Neural progenitor cell (in vitro differentiated cells): ENCODE data around the gene SLC27A4. TPM values are rescaled to one million over a fixed set of nuclear protein-coding genes. Genes with fewer than 3 reads are reported as not detected.

Experiments
- DNase-seq: peaks from one replicate; pipeline ENCODE4 v3.0.0-alpha.2; 2016; ENCODE audit warnings: low spot score
- H2AFZ ChIP-seq: fragments of 200-600 bp; sonication (generic); replicated peaks from 2 replicates; pipeline ENCODE4 v1.6.1; 2016; ENCODE audit warnings: antibody characterized with exemption
- H3F3A ChIP-seq: fragments of 200-600 bp; sonication (generic); 2 replicates; pipeline ENCODE4 v1.6.1; 2016; ENCODE audit warnings: antibody characterized with exemption, low read depth
- H3K27ac ChIP-seq: fragments of 200-600 bp; sonication (generic); 2 replicates; pipeline ENCODE4 v1.5.1; 2016; ENCODE audit warnings: mild to moderate bottlenecking
- H3K27me3 ChIP-seq: fragments of 200-600 bp; sonication (generic); 2 replicates; pipeline ENCODE4 v1.6.1; 2016; ENCODE audit warnings: mild to moderate bottlenecking, moderate library complexity
- H3K36me3 ChIP-seq: fragments of 200-600 bp; sonication (generic); 2 replicates; pipeline ENCODE4 v1.5.1; 2016
- H3K4me1 ChIP-seq: fragments of 200-600 bp; sonication (generic); 2 replicates; pipeline ENCODE4 v1.6.1; 2016; ENCODE audit warnings: mixed run types
- H3K4me2 ChIP-seq: fragments of 200-600 bp; sonication (generic); 2 replicates; pipeline ENCODE4 v1.6.1; 2016
- H3K4me3 ChIP-seq: fragments of 200-600 bp; sonication (generic); 2 replicates; pipeline ENCODE4 v1.5.1; 2016
- H3K79me2 ChIP-seq: fragments of 200-600 bp; sonication (generic); 2 replicates; pipeline ENCODE4 v1.6.1; 2016; ENCODE audit warnings: low read depth
- H3K9ac ChIP-seq: fragments of 200-600 bp; sonication (generic); 2 replicates; pipeline ENCODE4 v1.6.1; 2016
- H3K9me3 ChIP-seq: fragments of 200-600 bp; sonication (generic); 2 replicates; pipeline ENCODE4 v1.5.1; 2016; ENCODE audit warnings: low read depth
- H4K20me1 ChIP-seq: fragments of 200-600 bp; sonication (generic); 2 replicates; pipeline ENCODE4 v1.6.1; 2016; ENCODE audit warnings: low read depth
- H3K27ac Mint-ChIP-seq: 3 replicates; pipeline ENCODE4 v1.8.0; 2021; ENCODE audit warnings: mixed read lengths
- H3K27me3 Mint-ChIP-seq: 2 replicates; pipeline ENCODE4 v1.8.0; 2022; ENCODE audit warnings: low read depth, mild to moderate bottlenecking, inconsistent platforms, moderate library complexity, mixed read lengths; ENCODE audit not compliant: insufficient read depth
- H3K36me3 Mint-ChIP-seq: 3 replicates; pipeline ENCODE4 v1.8.0; 2021; ENCODE audit warnings: mixed read lengths
- H3K4me1 Mint-ChIP-seq: 3 replicates; pipeline ENCODE4 v1.8.0; 2021; ENCODE audit warnings: mixed read lengths
- H3K4me3 Mint-ChIP-seq: 3 replicates; pipeline ENCODE4 v1.8.0; 2021; ENCODE audit warnings: mild to moderate bottlenecking, moderate library complexity, mixed read lengths
- H3K9me3 Mint-ChIP-seq: 3 replicates; pipeline ENCODE4 v1.8.0; 2020; ENCODE audit warnings: mixed read lengths
- EZH2 ChIP-seq: fragments of 200-600 bp; sonication (generic); IDR thresholded peaks from 2 replicates; pipeline ENCODE4 v1.6.1; 2017; ENCODE audit warnings: antibody characterized with exemption, mild to moderate bottlenecking, moderate library complexity
- EZH2phosphoT487 ChIP-seq: fragments of 200-600 bp; sonication (generic); IDR thresholded peaks from 2 replicates; pipeline ENCODE4 v1.6.1; 2017; ENCODE audit warnings: antibody characterized with exemption
- total RNA-seq: library from RNA; depleted of rRNA; stranded (reverse); fragments of >200 nt; gene quantifications from 2 replicates; pipeline ENCODE4 v1.2.3, GENCODE V29; 2015; ENCODE audit warnings: low replicate concordance
- TF ChIP-seq, protein P1 (sequence below): fragments of 200-600 bp; sonication (generic); IDR thresholded peaks from 2 replicates; pipeline ENCODE4 v1.5.1; 2017; ENCODE audit warnings: antibody characterized with exemption, mild to moderate bottlenecking

The SLC27A4 gene
- total RNA-seq, 1 donor from 2014 or later: 4.4 TPM

DNA sequence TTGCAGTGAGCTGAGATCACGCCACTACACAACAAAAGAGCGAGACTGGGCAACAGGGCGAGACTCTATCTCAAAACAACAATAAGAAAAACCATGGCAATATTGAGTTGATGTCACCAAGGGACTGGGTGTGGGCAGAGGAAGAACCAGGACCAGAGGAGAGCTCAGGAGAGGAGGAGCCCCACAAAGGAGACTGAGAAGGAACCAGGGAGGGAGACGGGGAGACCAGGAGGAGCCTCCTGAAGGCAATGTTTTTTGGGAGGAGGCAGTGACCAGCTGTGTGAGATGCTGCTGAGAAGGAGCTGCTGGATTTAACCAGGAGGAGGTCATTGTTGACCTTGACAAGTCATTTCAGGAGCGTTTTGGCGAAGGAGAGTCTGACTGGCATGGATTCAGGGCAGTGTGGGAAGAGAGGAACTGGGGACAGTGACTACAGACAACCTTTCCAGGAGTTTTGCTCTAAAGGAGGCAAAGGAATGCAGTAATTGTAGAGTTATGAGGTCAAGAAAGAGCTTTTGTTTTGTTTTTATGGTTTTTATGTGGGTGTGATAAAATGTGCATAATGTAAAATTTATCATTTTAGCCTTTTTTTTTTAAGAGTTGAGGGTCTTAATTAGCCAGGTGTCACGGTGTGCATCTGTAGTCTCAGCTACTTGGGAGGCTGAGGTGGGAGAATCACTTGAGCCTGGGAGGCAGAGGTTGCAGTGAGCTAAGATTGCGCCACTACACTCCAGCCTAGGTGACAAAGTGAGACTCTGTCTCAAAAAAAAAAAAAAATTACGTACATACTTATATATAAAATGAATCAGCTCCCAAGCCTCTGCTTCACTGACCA is 36.0 kb upstream of the SLC27A4 start:
- Mint-ChIP-seq H3K4me3 (no peak overlapping the region), H3K4me1 (no peaks in the 10 kb centered on the region), H3K27me3 (peaks cover 5% of the 10 kb centered on the region), H3K36me3 (peaks cover 2% of the 10 kb centered on the region), H3K27ac (peak overlapping the region; percentile 24), H3K9me3 (no peaks in the 10 kb centered on the region)
- Histone ChIP-seq H3K9me3 (no peaks in the 10 kb centered on the region), H3K27me3 (no peaks in the 10 kb centered on the region), H3F3A (no peaks in the 10 kb centered on the region), H2AFZ (no peak overlapping the region), H3K4me2 (no peak overlapping the region), H3K4me3 (no peak overlapping the region), H3K36me3 (no peaks in the 10 kb centered on the region), H3K27ac (no peak overlapping the region), H4K20me1 (no peaks in the 10 kb centered on the region), H3K9ac (no peak overlapping the region), H3K4me1 (no peaks in the 10 kb centered on the region), H3K79me2 (no peaks in the 10 kb centered on the region)
- TF ChIP-seq, protein P1, sequence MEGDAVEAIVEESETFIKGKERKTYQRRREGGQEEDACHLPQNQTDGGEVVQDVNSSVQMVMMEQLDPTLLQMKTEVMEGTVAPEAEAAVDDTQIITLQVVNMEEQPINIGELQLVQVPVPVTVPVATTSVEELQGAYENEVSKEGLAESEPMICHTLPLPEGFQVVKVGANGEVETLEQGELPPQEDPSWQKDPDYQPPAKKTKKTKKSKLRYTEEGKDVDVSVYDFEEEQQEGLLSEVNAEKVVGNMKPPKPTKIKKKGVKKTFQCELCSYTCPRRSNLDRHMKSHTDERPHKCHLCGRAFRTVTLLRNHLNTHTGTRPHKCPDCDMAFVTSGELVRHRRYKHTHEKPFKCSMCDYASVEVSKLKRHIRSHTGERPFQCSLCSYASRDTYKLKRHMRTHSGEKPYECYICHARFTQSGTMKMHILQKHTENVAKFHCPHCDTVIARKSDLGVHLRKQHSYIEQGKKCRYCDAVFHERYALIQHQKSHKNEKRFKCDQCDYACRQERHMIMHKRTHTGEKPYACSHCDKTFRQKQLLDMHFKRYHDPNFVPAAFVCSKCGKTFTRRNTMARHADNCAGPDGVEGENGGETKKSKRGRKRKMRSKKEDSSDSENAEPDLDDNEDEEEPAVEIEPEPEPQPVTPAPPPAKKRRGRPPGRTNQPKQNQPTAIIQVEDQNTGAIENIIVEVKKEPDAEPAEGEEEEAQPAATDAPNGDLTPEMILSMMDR: no peak
- no peak for TF ChIP-seq EZH2
- no peak for TF ChIP-seq EZH2phosphoT487
- no peak for DNase-seq

DNA sequence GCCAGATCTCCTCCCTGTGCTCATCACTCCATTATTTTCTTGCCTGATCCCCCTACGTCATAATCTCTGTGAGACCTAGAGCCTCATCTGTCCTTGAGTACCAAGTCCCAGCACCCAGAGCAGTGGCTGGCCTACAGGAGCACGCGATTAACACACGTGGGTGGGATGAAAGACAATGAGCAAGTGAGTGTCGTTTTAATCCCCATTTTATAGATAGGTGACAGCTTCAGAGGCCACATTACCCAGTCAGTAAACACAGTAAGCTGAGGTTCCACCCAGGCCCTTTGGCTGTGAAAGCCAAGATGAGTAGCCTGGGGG is 35.4 kb upstream of the SLC27A4 start:
- no peak overlapping the region for H3K4me3 Mint-ChIP-seq

DNA sequence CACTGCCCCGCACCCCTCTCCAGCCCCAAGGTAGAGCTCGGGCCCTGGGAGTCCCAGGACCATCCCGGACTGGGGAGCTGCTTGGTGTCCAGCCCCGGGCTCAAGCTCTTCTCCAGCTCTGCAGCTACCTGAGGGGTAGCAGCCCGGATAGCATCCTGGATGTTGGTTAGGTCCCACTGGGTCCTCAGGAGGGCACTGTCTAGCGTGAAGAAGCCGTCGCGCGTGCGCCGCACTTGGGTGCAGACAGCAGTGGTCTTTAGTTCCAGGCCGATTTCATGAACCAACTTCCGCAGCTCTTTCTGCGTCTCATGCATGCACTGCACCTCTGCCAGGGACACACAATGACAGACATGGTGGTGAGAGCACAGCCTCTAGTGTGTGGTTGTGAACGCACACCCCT is 30.8 kb upstream of the SLC27A4 start:
- Histone ChIP-seq H3K4me1 (no peaks in the 10 kb centered on the region), H4K20me1 (no peaks in the 10 kb centered on the region), H3K9me3 (no peaks in the 10 kb centered on the region), H3K27me3 (no peaks in the 10 kb centered on the region), H2AFZ (no peak overlapping the region), H3K9ac (no peak overlapping the region), H3K27ac (no peak overlapping the region), H3K4me2 (no peak overlapping the region), H3K79me2 (no peaks in the 10 kb centered on the region), H3K4me3 (no peak overlapping the region), H3F3A (no peaks in the 10 kb centered on the region), H3K36me3 (no peaks in the 10 kb centered on the region)
- H3K9me3 Mint-ChIP-seq: no peaks in the 10 kb centered on the region
- TF ChIP-seq EZH2: no peak
- TF ChIP-seq EZH2phosphoT487: no peak
- H3K27ac Mint-ChIP-seq: no peak overlapping the region
- H3K36me3 Mint-ChIP-seq: peaks cover 8% of the 10 kb centered on the region
- no peaks in the 10 kb centered on the region for H3K4me1 Mint-ChIP-seq
- no peak overlapping the region for H3K4me3 Mint-ChIP-seq
- peaks cover 2% of the 10 kb centered on the region for H3K27me3 Mint-ChIP-seq
- no peak for DNase-seq

More for the DNA sequence above, 35.4 kb upstream of the SLC27A4 start:
- Histone ChIP-seq H3K9me3 (no peaks in the 10 kb centered on the region), H3K27ac (no peak overlapping the region), H3K4me1 (no peaks in the 10 kb centered on the region), H4K20me1 (no peaks in the 10 kb centered on the region), H3K36me3 (no peaks in the 10 kb centered on the region), H3K27me3 (no peaks in the 10 kb centered on the region), H3F3A (no peaks in the 10 kb centered on the region), H3K4me2 (no peak overlapping the region), H3K4me3 (no peak overlapping the region), H3K9ac (no peak overlapping the region), H2AFZ (no peak overlapping the region), H3K79me2 (no peaks in the 10 kb centered on the region)
- no peak for DNase-seq
- TF ChIP-seq EZH2phosphoT487 (no peak), EZH2 (no peak)
- TF ChIP-seq, protein P1: no peak
- Mint-ChIP-seq H3K9me3 (no peaks in the 10 kb centered on the region), H3K27me3 (peaks cover 5% of the 10 kb centered on the region), H3K4me1 (no peaks in the 10 kb centered on the region), H3K27ac (no peak overlapping the region), H3K36me3 (peaks cover 2% of the 10 kb centered on the region)

DNA sequence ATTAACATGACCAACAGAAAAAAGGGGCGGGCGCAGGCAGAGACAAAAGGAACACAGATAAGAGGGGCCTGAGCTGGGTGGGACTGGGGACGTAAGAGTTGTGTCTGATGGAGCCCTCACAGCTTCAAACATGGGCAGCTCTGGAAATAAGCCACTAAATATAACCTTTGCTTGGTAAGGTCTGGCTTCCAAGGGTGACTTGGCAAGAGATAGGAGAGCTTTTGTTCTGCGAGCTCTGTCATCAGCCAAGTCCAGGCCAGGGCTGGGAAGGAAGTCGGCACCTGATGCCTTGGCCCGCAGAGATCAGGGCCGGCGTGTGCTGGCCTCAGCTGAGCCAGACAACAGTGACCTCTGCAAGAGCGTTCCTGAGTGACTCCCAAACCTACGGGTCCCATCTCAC is 29.9 kb upstream of the SLC27A4 start:
- no peaks in the 10 kb centered on the region for H3F3A ChIP-seq
- H3K36me3 Mint-ChIP-seq: peaks cover 10% of the 10 kb centered on the region

More for the DNA sequence above, 29.9 kb upstream of the SLC27A4 start:
- no peak for DNase-seq
- Histone ChIP-seq H3K36me3 (no peaks in the 10 kb centered on the region), H3K4me2 (no peak overlapping the region), H3K9ac (no peak overlapping the region), H3K27me3 (no peaks in the 10 kb centered on the region), H4K20me1 (no peaks in the 10 kb centered on the region), H3K9me3 (no peaks in the 10 kb centered on the region), H3K27ac (no peak overlapping the region), H2AFZ (no peak overlapping the region), H3K79me2 (no peaks in the 10 kb centered on the region), H3K4me3 (no peak overlapping the region), H3K4me1 (no peaks in the 10 kb centered on the region)
- Mint-ChIP-seq H3K27ac (no peak overlapping the region), H3K4me1 (no peaks in the 10 kb centered on the region), H3K4me3 (no peak overlapping the region), H3K27me3 (peaks cover 2% of the 10 kb centered on the region), H3K9me3 (no peaks in the 10 kb centered on the region)
- TF ChIP-seq EZH2 (no peak), EZH2phosphoT487 (no peak)
